GM18858 (cell line): ENCODE measurements around the gene SLC15A3.

ENCODE experiments used
- ATAC-seq: cut with Tn5 transposase; IDR thresholded peaks from one replicate; pipeline ENCODE4 v1.9.1; 2021; ENCODE audit not compliant: unreplicated experiment

Gene SLC15A3

DNA sequence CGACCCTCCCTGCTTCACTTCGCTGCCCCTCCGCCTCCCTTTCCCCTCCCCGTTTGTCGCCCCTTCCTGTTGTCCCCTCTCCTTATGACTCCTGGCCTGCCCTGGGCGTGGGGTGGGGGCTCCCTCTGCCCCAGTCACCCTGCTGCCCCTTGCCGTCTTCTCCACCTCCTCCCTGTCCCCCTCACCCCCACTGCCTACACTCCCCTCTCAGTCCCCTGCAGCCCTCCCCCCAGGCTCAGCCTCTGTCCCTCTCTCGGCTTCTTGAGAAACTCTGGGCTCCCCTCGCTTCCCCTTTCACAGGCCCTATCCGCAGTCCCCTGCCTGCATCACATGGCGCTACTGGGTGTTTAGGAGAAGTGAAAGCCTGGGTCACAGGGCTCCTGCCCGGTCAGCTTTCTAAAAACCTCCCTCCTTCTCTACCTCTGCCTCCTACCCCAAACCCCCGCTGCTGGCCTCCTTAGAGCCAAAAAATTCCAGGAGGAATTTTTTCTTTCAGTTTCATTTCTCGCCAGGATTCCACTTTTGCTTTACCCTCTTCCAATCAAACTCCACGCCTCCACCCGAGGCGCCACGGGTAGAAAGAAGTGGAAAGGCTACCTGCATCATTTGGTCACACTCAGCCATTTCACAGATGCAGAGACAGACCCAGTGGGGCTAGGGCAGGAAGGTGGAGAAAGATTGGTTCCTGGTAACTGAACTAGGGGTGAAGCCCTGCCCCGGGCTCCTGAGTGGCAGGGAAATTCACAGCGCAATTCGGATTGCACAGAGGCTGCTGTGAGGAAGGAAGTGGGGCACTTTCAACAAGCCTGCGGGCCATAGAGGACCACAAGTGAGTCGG lies at the start of gene SLC15A3:
SLC15A3 (minus strand) TSS at position 273 of the 838 bp plus-strand sequence. CDS start 625 bp downstream, outside the sequence.
- peak; percentile 64 for ATAC-seq

DNA sequence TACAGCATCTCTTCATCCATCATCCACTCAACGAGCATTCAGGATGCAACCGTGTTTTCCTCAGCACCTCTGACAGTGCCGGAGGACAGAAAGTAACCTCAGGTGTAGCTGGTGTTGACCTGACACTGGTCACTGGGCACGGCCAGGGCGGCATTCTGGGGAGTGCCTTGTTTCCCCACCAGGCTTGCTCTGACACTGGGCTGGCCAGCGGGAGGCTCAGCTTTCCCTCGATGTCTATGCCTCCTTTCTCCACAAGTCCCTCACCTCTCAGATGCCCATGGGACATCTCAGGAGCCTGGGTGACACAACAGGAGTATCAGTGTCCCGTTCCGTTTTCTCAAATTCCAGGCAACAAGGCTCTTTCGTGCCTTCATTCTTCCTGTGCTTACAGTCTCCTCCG lies 48.5 kb upstream of the SLC15A3 start:
- ATAC-seq = no peak

DNA sequence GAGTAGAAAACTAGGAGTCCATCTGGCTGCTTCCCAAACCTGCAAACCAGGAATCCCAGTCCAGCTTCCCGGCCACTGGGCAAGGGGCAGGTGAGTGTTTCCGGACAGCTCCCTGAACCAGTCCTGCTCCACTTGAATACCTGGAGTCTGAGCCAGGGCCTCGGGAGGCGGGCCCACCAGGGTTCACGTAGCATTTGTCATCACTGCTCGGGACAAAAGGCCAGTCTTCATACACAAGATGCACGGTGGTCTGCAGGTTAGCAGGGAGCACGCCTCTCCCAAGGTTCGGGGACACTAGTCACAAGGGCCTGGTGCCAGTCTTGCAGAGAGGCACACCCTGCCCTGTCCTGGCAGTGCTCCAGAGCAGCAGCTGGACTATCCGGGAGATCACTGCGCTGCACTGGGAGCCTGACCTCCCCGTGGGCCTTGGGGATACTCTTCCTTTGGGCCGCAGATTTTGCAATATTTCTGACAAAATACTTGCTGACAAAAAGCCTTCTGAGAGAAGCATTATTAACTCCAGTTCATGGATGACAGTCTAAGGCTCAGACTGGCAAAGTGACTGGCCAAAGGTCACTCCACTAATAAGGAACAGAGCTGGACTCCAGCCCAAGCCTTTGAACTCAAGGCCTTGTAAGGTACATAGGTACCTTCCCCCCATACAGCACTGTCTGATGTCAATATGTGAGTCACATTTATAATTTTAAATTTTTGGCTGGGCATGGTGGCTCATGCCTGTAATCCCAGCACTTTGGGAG lies 44.6 kb upstream of the SLC15A3 start:
- ATAC-seq = no peak

DNA sequence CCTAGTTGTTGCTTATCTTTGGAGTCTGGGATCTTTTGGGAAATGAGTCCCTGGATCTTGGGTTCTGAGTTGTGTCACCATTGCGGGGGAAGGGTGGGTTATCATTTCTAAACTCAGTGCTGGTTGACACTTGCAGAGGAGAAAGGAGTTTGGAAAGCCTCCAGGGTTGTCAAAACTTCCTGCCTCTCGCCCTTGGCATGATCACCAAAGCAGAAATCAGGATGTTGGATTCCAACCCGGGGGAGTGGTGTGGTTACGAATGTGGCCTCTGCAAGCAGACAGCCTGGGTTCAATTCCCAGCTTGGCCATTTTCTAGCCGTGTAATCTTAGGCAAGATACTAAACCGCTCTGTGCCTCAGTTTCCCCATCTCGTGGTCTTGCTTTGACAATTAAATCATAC lies 43.8 kb upstream of the SLC15A3 start:
- ATAC-seq = no peak

DNA sequence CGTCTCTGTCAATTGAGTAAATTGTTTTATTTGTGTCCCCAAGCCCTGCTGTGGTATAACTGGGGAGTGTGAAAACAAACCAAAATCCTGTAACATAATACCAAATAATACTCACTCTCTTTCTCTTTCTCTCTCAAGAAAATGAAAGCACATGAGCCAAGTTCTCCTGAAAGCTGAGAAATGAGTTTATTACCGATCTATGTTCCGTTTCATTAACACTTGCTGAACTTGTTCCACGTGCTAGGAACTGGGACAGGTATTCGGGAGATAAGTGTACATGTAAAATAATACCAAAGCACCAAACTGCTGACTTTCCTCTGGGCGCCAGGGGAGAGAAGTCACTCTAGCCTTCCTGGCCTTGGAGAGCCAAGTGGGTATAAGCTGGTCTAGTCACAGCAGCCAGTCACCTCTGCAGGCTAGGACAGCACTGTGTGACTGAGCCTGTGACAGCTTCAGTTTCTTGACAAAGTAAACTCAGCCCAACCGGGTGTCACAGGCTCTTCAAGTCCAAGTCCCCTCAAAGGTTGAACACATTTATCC lies 42.6 kb upstream of the SLC15A3 start:
- no peak for ATAC-seq

DNA sequence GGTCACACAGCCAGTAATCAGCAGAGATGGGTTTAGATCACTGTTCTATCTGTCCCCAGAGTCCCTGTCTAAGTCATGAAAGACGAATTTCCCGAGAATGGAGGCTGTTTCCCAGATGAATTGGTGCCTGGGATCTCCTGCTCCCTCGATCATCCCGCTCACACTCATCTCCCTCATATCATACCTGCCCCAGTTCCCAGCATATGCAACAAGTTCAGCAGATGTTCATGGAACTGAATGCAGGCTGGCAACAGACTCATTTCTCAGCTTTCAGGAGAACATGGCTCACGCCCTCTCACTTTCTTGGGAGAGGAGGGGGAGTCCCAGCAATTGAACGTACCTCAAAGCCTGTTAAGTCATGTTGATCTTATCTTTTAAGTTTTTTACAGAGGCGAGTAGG lies 41.6 kb upstream of the SLC15A3 start:
- no peak for ATAC-seq

DNA sequence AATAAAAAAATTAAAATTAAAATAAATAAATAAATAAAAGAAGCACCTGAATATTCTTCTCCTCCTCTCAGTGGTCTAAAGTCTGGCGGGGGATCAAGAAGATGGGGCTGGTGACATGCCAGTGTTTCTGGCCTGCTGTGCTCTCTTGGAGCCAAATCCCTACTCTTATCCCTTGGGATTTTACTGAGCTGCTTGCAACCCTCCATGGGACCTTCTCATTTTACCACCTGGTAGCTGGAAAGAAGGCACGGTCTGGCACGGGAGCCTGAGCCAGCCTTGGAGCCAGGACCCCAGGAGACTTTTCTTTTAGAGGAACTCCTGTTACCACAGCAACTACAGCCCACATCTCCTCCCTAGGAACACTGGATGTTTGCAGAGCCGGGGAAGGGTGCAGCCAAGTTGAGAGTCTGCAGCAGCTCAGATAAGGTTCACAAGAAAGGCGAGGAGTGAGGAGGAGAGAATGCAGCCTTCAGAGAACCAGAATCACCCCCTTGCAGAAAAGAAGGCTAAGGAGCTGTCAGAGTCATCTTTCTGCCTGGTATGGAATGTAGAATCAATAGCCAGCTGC lies 41.0 kb upstream of the SLC15A3 start:
- ATAC-seq = no peak

DNA sequence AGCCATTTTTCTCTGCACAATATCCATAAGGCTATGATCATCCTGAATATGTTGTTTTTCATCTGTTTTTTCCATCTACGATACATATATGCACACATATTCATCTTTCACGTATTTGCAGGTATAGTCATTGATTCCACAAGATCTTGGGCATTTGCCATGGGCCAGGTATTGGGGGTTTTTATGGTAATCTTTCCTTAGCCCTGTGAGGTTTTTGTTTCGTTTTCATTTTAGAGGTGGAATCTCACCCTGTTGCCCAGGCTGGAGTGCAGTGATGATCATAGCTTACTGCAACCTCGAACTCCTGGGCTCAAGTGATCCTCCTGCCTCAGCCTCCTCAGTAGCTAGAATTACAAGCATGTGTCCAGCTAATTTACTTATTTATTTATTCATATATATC lies 39.5 kb upstream of the SLC15A3 start:
- ATAC-seq = no peak

DNA sequence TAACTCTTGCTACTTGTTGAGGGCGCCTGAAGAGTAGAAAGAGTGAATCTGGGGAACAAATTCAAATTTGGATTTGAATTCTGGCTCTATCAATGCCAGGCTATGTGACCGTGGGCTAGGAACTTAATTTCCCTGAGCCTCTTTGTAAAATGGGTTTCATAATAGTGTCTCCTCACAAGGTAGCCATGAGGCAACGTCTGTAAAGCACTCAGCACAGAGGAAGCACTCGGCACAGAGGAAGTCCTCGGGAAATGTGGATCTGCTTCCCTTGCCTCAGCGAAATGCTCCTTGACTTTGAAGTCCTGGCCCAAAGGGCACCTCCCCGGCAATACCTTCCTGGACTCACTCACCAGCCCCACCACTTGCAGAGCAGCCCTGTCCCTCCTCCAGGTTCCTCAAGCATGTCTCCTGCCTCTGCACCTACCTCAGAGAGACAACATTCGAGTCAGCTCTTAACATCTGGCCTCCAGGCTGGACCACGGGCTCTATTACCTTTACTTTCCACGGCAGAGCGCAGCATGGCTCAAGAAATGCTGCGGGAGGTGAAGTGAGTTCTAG lies 37.2 kb upstream of the SLC15A3 start:
- ATAC-seq = no peak

DNA sequence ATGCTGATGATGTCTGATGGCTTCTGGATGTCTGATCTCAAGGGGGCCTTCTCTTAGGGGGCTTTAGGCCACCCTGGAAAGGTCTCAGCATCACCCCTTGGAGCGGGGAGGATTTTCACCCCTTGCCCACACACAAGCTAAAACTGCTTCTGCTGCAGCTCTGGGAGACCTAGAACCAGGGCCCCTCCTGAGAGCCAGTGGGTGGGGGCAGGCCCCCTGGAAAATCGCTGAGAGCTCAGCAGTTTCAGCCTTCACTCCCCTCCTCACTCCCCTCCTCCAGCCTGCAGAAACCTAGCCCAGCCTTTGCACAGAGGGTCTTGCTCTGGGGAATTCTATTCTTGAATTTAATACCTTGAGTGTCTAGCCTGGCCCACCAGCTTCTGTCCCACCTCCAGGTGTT lies 36.7 kb upstream of the SLC15A3 start:
- no peak for ATAC-seq

DNA sequence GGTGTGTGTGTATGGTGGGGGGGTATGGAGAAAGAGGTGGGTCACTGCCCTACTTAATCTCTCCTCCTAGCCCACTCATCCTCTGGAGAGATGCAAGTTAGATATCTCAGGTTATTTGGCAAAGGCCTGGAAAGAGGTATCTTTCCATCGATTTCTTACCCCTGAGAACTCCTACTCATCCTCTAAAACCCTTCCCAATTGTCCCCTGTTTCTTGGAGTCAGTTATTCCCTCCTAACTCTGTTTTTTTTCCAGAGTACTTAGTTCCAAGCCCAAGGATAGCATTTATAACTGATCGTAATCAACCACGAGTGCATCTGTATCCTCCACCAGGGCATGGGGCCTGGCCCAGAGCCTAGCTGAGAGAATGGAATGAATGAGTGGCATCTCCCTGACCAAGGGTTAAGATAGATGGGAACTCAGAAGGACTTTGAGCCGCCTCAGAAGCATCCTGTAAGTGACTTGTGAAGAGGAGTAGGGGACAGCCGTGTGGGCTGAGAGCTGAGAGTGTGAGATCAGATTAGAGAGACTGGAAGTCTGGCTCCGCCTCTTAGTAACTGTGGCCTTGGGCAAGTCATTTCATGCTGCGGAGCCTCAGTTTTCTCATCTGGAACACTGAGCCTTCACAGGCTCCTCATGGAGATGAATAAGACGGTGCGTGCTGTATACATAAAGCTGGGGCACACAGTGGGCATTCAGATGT lies 35.8 kb upstream of the SLC15A3 start:
- no peak for ATAC-seq

DNA sequence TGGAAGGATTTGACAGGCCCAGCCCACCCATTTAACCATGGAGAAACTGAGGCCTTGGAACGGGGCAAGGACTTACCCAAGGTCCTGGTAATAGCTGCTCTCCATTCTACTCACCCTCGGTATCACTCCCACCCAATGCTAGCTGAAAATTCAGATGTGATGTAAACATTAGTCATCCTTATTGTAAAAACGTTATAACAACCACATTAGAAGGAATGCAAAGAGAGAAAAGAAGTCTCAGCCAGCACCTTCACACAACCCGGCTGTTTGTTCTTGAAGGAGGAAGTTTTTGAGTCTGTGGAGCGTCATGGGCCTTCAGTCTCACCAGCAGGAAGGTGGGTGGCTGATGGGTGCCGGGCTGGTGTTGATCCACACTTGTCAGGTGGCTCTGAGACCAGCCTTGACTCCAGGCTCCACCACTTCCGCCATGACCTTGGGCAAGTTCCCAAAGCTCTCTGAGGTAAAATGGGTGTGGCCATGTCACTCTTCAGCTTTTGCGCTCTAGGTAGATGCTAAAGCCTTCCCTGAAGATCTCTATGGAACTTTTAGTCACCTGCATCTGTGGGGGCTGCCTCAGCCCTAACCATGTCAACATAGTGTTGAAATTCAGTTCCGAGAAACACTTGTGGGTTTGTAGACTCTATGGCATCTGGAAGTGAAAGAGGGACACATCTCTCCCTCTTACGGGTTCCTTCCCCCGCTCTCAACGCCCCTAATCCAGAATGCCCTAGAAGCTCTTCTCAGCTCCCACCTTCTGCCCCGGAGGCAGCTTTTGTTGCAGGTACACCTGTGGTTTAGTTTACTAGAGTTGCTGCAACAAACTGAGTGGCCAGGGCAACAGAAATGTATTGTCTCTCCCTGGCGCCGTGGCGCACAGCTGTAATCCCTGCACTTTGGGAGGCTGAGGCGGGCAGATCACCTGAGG lies 34.3 kb upstream of the SLC15A3 start:
- ATAC-seq = no peak

DNA sequence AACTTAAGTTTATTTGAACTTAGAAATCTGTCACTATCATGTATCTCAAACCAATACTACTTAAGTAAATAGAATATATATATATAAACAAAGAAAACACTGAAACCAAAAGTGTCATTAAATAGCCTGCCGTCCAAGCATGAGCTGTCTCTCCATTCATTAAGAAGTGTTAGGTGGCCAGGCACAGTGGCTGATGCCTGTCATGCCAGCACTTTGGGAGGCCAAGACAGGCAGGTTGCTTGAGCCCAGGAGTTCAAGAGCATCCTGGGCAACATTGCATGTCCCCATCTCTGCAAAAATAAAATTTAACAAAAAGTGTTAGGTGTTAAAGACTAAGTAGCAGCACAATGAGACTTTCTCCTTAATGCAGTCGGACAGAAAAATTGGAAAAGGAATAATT lies 33.5 kb upstream of the SLC15A3 start:
- ATAC-seq = no peak

DNA sequence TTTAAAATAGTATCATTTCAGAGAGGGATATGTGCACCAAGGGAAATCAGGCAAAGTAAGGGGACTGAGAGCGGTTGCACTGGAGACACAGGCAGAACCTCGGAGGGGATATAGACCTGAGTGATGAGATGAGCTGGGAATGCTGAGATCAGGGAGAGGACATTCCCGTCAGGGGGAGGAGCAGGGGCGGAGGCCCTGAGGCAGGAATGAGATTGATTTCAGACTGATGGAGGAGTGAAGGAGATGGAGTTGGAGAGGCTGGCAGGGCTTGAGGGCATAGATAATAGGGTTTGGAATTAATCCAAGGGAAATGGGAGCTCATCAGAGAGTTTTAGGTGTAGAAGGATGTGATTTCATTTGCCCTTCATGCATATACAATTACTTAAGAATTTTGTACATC lies 32.7 kb upstream of the SLC15A3 start:
- ATAC-seq = no peak

DNA sequence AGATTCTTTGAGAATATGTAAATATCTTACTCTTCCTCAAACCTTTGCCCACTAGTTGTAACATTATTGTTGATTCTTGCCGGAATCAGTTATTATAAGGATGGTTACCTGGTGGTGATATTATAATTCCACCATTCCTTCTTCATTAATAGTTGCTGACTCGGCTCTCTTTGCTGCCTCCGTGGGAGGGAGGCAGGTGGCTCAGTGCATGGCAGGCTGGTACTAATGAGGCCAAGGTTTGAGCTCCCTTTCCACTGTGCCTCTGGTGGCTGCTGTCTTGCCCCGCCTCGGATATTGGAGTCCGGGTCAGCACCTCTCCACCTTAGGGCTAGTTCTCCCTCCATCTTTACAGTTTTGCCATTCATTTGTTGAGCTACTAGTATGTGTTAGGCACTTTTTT lies 32.2 kb upstream of the SLC15A3 start:
- no peak for ATAC-seq

DNA sequence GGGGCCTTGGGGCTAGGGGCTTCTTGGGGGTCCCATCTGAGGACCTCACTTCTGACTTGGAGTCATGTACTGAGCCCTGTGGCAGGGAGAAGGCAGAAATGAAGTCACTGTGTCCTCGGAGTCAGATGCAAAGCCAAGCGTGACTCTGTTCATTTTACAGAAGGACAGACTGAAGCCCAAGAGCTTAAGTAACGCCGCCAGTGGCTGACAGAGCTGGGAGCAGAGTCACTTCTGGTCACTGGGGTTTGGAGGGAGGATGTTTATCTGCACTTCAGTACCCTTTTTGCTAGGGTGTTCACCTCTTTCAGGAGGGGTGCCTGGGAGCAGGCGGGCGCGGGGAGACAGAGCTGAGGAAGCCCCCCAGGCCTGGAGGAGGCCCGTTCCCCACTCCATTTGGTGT lies 30.2 kb upstream of the SLC15A3 start:
- ATAC-seq = no peak

DNA sequence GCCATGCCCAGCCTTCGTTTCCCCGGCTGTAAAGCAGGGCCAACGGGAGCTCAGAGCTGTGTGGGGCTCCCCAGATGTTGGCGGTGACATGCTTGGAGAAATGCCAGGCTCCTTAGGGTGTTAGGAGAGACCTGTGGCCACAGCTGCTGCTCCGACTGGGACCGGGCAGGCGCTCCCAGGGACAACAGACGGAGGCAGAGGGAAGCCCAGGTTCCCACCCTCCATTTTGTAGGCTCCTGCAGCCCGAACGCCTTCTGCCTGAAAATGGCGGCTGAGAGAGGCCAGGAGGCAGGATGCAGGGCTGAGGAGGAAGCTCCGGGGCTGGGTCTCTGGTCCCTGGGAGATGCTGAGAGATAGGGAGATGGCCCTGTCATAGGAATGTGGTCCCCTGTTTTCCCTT lies 29.5 kb upstream of the SLC15A3 start:
- ATAC-seq = no peak

DNA sequence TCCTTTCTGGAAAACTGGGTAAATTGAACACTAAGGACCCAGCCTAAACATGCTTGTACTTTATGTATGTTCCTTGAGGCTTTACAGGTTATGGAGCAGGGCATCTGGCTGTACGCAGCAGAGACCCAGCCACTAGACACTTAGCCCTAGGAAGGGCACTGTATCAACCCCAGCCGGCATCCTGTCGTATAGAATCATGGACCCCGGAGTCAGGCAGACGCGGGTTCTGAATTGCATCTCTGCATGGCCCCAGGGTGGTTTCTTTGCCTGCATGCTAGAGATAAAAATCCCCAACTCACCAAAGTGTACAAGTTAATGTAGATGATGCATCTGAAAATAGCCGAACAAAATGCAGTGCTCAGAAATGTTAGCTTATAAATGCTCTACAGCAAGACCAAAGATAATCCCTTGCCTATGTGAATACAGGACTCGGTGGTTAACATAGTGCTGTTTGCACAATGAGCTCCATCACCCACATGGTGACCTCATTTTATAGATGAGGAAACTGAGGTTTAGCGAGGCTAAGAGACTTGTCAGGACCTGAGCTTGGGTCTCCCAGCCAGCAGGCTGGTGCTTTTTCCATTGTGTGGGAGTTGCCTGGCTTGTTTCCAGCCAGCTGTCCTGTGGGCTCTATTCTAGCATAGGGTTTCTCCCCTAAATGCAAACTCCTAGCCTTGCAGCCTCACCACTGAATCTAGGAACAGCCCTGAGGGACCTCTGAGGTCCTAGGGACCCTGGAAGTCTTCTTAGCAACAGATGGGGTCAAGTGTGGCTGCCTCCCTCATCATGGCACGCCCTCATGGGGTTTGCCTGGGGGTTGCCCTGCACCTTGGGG lies 26.8 kb upstream of the SLC15A3 start:
- ATAC-seq = no peak

DNA sequence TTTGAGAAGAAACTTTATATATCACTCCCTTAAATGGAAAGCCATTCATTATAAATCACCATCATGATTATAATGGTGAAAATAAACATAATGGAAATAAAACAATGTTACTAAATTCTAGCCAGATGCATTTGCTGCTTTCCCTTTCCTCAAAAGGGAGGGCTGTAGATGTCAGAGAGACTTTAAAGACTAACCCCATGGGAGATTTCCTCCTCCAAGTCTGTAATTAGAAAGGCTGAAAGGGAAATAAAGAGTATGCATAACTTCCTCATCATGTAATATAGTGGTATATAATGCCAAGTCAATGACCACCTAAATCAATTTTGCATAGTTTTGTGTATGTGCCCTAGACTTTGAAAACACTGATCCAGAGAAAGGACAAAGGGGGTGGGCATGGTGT lies 25.9 kb upstream of the SLC15A3 start:
- no peak for ATAC-seq
